LoVo (cell line): Measurements from ENCODE around the gene TRMO.
"Not testable (repeated sequence)": the region's sequence is repeated elsewhere in the genome, so short reads cannot be mapped to it uniquely, and the experiment has no call there.

Source experiments
- DNase-seq: peaks from one replicate; pipeline ENCODE4 v3.0.0-alpha.2; 2016; ENCODE audit warnings: low spot score

TRMO gene

GRCh38 chr9:97921959-97922724, at the start of gene TRMO:
TRMO (minus strand) TSS chr9:97922500; CDS start chr9:97922493, 7 bp downstream.
- peak; percentile 97 for DNase-seq

- DNase-seq, result no peak
Observed at GRCh38 chr9:97970165-97970564, 47.9 kb upstream of the TRMO start.

- no peak for DNase-seq
Observed at GRCh38 chr9:97969014-97969413, 46.7 kb upstream of the TRMO start.

- no peak for DNase-seq
Observed at GRCh38 chr9:97966493-97966892, 44.2 kb upstream of the TRMO start.

- no peak for DNase-seq
Observed at GRCh38 chr9:97964901-97965300, 42.6 kb upstream of the TRMO start.

GRCh38 chr9:97963232-97963631, 40.9 kb upstream of the TRMO start:
- no peak for DNase-seq

- no peak for DNase-seq
Observed at GRCh38 chr9:97962575-97962974, 40.3 kb upstream of the TRMO start.

GRCh38 chr9:97962136-97962535, 39.8 kb upstream of the TRMO start:
- no peak for DNase-seq

GRCh38 chr9:97961361-97961760, 39.1 kb upstream of the TRMO start:
- no peak for DNase-seq

GRCh38 chr9:97960678-97961328, 38.5 kb upstream of the TRMO start:
- not testable (repeated sequence) for DNase-seq

GRCh38 chr9:97959585-97959984, 37.3 kb upstream of the TRMO start:
- DNase-seq, result no peak

GRCh38 chr9:97958812-97959511, 36.7 kb upstream of the TRMO start:
- DNase-seq, result no peak

GRCh38 chr9:97956331-97956730, 34.0 kb upstream of the TRMO start:
- DNase-seq, result no peak

- peak; percentile 72 for DNase-seq
Observed at GRCh38 chr9:97954550-97954989, 32.3 kb upstream of the TRMO start.

- DNase-seq, result peak; percentile 44
Observed at GRCh38 chr9:97950873-97951272, 28.6 kb upstream of the TRMO start.

- not testable (repeated sequence) for DNase-seq
Observed at GRCh38 chr9:97947094-97947493, 24.8 kb upstream of the TRMO start.

GRCh38 chr9:97945470-97945869, 23.2 kb upstream of the TRMO start:
- DNase-seq, result not testable (repeated sequence)

GRCh38 chr9:97944612-97945011, 22.3 kb upstream of the TRMO start:
- no peak for DNase-seq

- no peak for DNase-seq
Observed at GRCh38 chr9:97943308-97943855, 21.1 kb upstream of the TRMO start.

GRCh38 chr9:97941323-97941722, 19.0 kb upstream of the TRMO start:
- no peak for DNase-seq

- no peak for DNase-seq
Observed at GRCh38 chr9:97940741-97941140, 18.4 kb upstream of the TRMO start.

GRCh38 chr9:97940233-97940632, 17.9 kb upstream of the TRMO start:
- DNase-seq, result no peak
